K562 (cell line): Measurements from ENCODE around the gene USP32. TPM values are rescaled to one million over a fixed set of nuclear protein-coding genes. Genes with fewer than 3 reads are reported as not detected.

Source experiments
- ATAC-seq: fragments of 200-7000 bp; cut with Tn5 transposase; 3 replicates; pipeline ENCODE4 v1.9.1; 2020; ENCODE audit warnings: moderate library complexity
- BruUV-seq: library from RNA; stranded (reverse); fragments of 400-500 nt; replicated peaks from 2 replicates; lab custom pipeline; 2021; lab: Mats Ljungman, UMichigan
- CTCF ChIA-PET: fragments of 300-600 bp; formaldehyde crosslinking; extraction: SDS; loops from one replicate; lab custom pipeline; 2021; ENCODE audit warnings: low intra/inter-chr PET ratio; lab: Yijun Ruan, JAX
- POLR2A ChIA-PET: fragments of 300-600, 350-650 bp; sonication (Branson Sonifier 250); formaldehyde crosslinking; extraction: SDS; loops from one replicate; lab custom pipeline; 2021; ENCODE audit warnings: antibody characterized with exemption, inconsistent platforms; lab: Yijun Ruan, JAX
- DNase-seq, 4 experiments: peaks; one replicate each; pipeline versions ENCODE4 v3.0.0 to v3.0.0-alpha.2; 2011 to 2018; ENCODE audit warnings: low spot score in 3 of 4, mixed read lengths in 3 of 4; ENCODE audit errors: extremely low read depth in 1 of 4
- FAIRE-seq: peaks from 2 replicates; lab custom pipeline; 2011; peaks lifted over from hg19 to GRCh38; lab: Jason Lieb, UNC
- H2AFZ ChIP-seq: 2 replicates; pipeline ENCODE4 v1.6.0; 2011; ENCODE audit warnings: low read depth, low read length, control low read depth, inconsistent platforms
- H3K27ac ChIP-seq: fragments of 200-600 bp; 3 replicates; pipeline ENCODE4 v1.8.0; 2011; ENCODE audit warnings: low read depth, mild to moderate bottlenecking, control low read depth, inconsistent platforms, low read length, moderate library complexity, mixed read lengths; ENCODE audit errors: extremely low read depth
- H3K27me3 ChIP-seq, 2 experiments: fragments of 300-600 bp in 1 of 2; 2 replicates in 1 of 2; 3 replicates in 1 of 2; pipeline versions ENCODE4 v1.6.0 to v1.8.0; 2011; ENCODE audit warnings: inconsistent platforms in 2 of 2, low read length in 2 of 2, mild to moderate bottlenecking in 1 of 2, mixed read lengths in 1 of 2, moderate library complexity in 1 of 2; ENCODE audit not compliant: control insufficient read depth in 2 of 2, insufficient read depth in 2 of 2
- H3K36me3 ChIP-seq: fragments of 300-600 bp; 3 replicates; pipeline ENCODE4 v1.8.0; 2011; ENCODE audit warnings: mild to moderate bottlenecking, low read length, inconsistent platforms; ENCODE audit not compliant: control insufficient read depth, insufficient read depth
- H3K4me1 ChIP-seq, 2 experiments: fragments of 200-600 bp in 1 of 2; replicated peaks in 1 of 2; 2 replicates in 1 of 2; 3 replicates in 1 of 2; pipeline versions ENCODE4 v1.5.1 to v1.8.0; 2011; ENCODE audit warnings: inconsistent platforms in 2 of 2, low read length in 2 of 2, mild to moderate bottlenecking in 1 of 2, mixed read lengths in 1 of 2, moderate library complexity in 1 of 2; ENCODE audit not compliant: control insufficient read depth in 2 of 2, insufficient read depth in 2 of 2
- H3K4me2 ChIP-seq: 2 replicates; pipeline ENCODE4 v1.6.1; 2011; ENCODE audit warnings: low read length, control low read depth, inconsistent platforms, mixed read lengths; ENCODE audit not compliant: insufficient read depth
- H3K4me3 ChIP-seq: fragments of 200-600 bp; sonication (generic), shearing (Covaris generic); 2 replicates; pipeline ENCODE4 v1.5.1; 2016; ENCODE audit warnings: control low read depth, inconsistent platforms
- H3K79me2 ChIP-seq: fragments of 200-600 bp; 3 replicates; pipeline ENCODE4 v1.8.0; 2011; ENCODE audit warnings: low read length, inconsistent platforms; ENCODE audit not compliant: control insufficient read depth, insufficient read depth
- H3K9ac ChIP-seq, 2 experiments: 2 replicates each; pipeline versions ENCODE4 v1.6.0 to v1.6.1; 2011; ENCODE audit warnings: low read depth in 2 of 2, low read length in 2 of 2, control low read depth in 1 of 2, inconsistent platforms in 1 of 2, mild to moderate bottlenecking in 1 of 2, mixed read lengths in 1 of 2; ENCODE audit not compliant: insufficient read depth in 1 of 2
- H3K9me1 ChIP-seq: one replicate; pipeline ENCODE4 v1.6.0; 2011; ENCODE audit warnings: inconsistent platforms, mild to moderate bottlenecking, low read length, moderate library complexity; ENCODE audit not compliant: control insufficient read depth, insufficient read depth
- H3K9me3 ChIP-seq: replicated peaks from 2 replicates; pipeline ENCODE4 v1.5.1; 2011; ENCODE audit warnings: low read depth, low read length, inconsistent platforms; ENCODE audit not compliant: control insufficient read depth, insufficient read depth
- H4K20me1 ChIP-seq: replicated peaks from 2 replicates; pipeline ENCODE4 v1.6.1; 2011; ENCODE audit warnings: low read length, inconsistent platforms, mixed read lengths; ENCODE audit not compliant: control insufficient read depth, insufficient read depth
- BRCA1 ChIP-seq, 2 experiments: fragments of 450-650 bp in 1 of 2; sonication (generic) in 1 of 2; formaldehyde crosslinking in 1 of 2; IDR thresholded peaks; 2 replicates each; pipeline versions ENCODE4 v1.5.0 to v1.6.1; 2017 to 2020; ENCODE audit warnings: mild to moderate bottlenecking in 1 of 2, missing genetic modification reagents in 1 of 2
- RAD21 ChIP-seq, 2 experiments: fragments of 250-450 bp in 1 of 2; fragments of 450-650 bp in 1 of 2; sonication (Bioruptor Pico) in 1 of 2; formaldehyde crosslinking in 1 of 2; IDR thresholded peaks in 1 of 2; conservative IDR thresholded peaks in 1 of 2; 2 replicates each; pipeline versions ENCODE4 v1.4.0 to v1.8.0; 2020 to 2022; ENCODE audit warnings: mild to moderate bottlenecking in 2 of 2, moderate library complexity in 1 of 2
- SMC3 ChIP-seq: conservative IDR thresholded peaks from 2 replicates; pipeline ENCODE4 v1.6.1; 2011; ENCODE audit warnings: low read depth, low read length, improper control_type of control experiment; ENCODE audit not compliant: insufficient read depth
- WGBS: fragments of 100-300 bp; shearing (Covaris generic); methylation state at CpG from one replicate; pipeline ENCODE4 v1.1.6; 2016; ENCODE audit warnings: low coverage, mixed read lengths; ENCODE audit not compliant: insufficient coverage; ENCODE audit errors: missing lambda C conversion rate; 5-methylcytosine and 5-hydroxymethylcytosine counted together
- in situ Hi-C: fragments of 300-500 bp; cut with MboI; formaldehyde crosslinking; loops from 4 replicates; pipeline ENCODE4 v1.15.0; 2018; ENCODE audit warnings: inconsistent platforms, mixed read lengths
- intact Hi-C: fragments of 100-400 bp; cut with micrococcal nuclease; formaldehyde crosslinking; loops from 2 replicates; pipeline ENCODE4 v1.14.2; 2022
- polyA plus RNA-seq, 8 experiments: library from polyadenylated mRNA; depleted of rRNA in 4 of 8; stranded (reverse) in 5 of 8; unstranded in 3 of 8; fragments of >200 nt; fragmentation: Nextera tagmentation in 2 of 8; fragmentation: Illumina TruSeq in 1 of 8; extraction: Ambion mirVana in 2 of 8; extraction: Trizol in 1 of 8; gene quantifications; 2 replicates each; pipeline versions ENCODE4 v1.2.1 to v1.2.3, GENCODE V29; 2011 to 2014; ENCODE audit warnings: inconsistent platforms in 1 of 8, missing spikeins in 1 of 8
- total RNA-seq, 7 experiments: library from RNA; depleted of rRNA in 6 of 7; stranded (reverse); fragments of >200 nt in 6 of 7; fragmentation: Illumina TruSeq in 2 of 7; extraction: Trizol in 2 of 7; gene quantifications; 2 replicates each; pipeline versions ENCODE4 v1.2.1 to v1.2.3, GENCODE V29; 2011 to 2021; ENCODE audit warnings: low replicate concordance in 1 of 7
- TF ChIP-seq, protein P1 (sequence below): fragments of 450-650 bp; formaldehyde crosslinking; IDR thresholded peaks from 2 replicates; pipeline ENCODE4 v1.4.0; 2022; ENCODE audit warnings: missing genetic modification characterization
- TF ChIP-seq, protein P2 (sequence below), 2 experiments: fragments of 450-650 bp; IDR thresholded peaks; 2 replicates each; pipeline ENCODE4 v1.6.1; 2018; ENCODE audit warnings: mild to moderate bottlenecking in 2 of 2, low read depth in 1 of 2; ENCODE audit not compliant: partially characterized antibody in 2 of 2
- TF ChIP-seq, protein P3 (sequence below): fragments of 250-450 bp; sonication (Bioruptor Pico); IDR thresholded peaks from 2 replicates; pipeline ENCODE4 v1.5.1; 2021; ENCODE audit warnings: mild to moderate bottlenecking
- TF ChIP-seq, protein P4 (sequence below), 3 experiments: fragments of 200-800 bp in 1 of 3; fragments of 250-450 bp in 1 of 3; fragments of 450-650 bp in 1 of 3; sonication (Bioruptor Pico) in 1 of 3; sonication (Bioruptor generic) in 1 of 3; formaldehyde crosslinking in 1 of 3; IDR thresholded peaks; 2 replicates each; pipeline versions ENCODE4 v1.6.1 to v1.8.0; 2016 to 2022; ENCODE audit warnings: mild to moderate bottlenecking in 2 of 3, missing genetic modification characterization in 2 of 3, missing compliant biosample characterization in 1 of 3, moderate library complexity in 1 of 3

The USP32 gene
- total and polyA plus RNA-seq, 9 of the 15 experiments (the other 6 are each of a cell fraction or from before 2014, with no cell fraction given) = 18.0 to 69.3 (median 47.1) TPM

DNA sequence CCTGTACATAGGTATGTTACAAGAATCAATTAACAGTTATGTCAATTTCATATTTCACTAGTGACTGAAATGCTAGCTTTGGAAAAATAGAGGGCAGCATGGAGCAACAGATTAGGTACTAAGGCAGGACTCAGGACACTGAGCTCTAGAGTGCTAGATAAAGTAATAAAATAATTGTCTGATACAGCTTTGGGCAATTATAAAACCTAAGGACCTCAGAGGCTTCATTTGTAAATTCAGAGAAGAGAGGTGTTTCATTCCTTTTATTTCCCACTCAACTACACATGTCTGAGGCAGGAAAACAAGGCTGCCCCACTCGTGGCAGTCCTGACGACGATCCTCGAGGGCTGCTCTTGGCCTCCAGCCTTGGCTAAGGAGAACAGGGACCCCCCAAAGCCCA lies 160.7 kb downstream of the USP32 start:
- Histone ChIP-seq H4K20me1 (no peaks in the 10 kb centered on the region), H3K4me2 (no peak overlapping the region), H3K9me3 (no peaks in the 10 kb centered on the region; the same call in none of the 2 replicates), H3K79me2 (no peaks in the 10 kb centered on the region), H3K27ac (no peak overlapping the region), H2AFZ (no peak overlapping the region), H3K9ac (no peak overlapping the region), H3K9me1 (no peaks in the 10 kb centered on the region), H3K36me3 (peaks cover 38% of the 10 kb centered on the region), H3K4me1 (no peaks in the 10 kb centered on the region; a peak in 1 of 5 replicates), H3K4me3 (no peak overlapping the region), H3K27me3 (no peaks in the 10 kb centered on the region)
- in situ Hi-C loops = no loop called here
- CTCF ChIA-PET = interaction anchor here (1.0 to 1.4 kb wide), 3 partner anchors 205 to 410 kb away, joined by 3 to 7 read pairs (median 3); no protein-coding TSS in a partner anchor
- intact Hi-C loops = loop anchor here (2.0 kb wide), 1 partner anchor 206 kb away; no protein-coding TSS in a partner anchor
- no TSS peak for BruUV-seq
- WGBS = 92% methylated on average over 4 of the region's 4 CpGs
- FAIRE-seq (no peak), ATAC-seq (peak; percentile 77), DNase-seq (peak in 2 of 4 experiments; percentile 11 to 22)
- POLR2A ChIA-PET = interaction anchor here (0.7 to 1.4 kb wide), 3 partner anchors 15 to 339 kb away, joined by 3 to 7 read pairs (median 3); no protein-coding TSS in a partner anchor
- TF ChIP-seq SMC3 (peak; percentile 22; the same call in 1 of the 2 replicates), RAD21 (CRISPR knock-in tag; conservative IDR thresholded peaks at IDR 0.05 in 1 of 2, IDR thresholded peaks at IDR 0.05 in 1 of 2) (peak; percentile 19 to 61; a peak in 3 of 4 replicates), BRCA1 (IDR thresholded peaks at IDR 0.05) (no peak), BRCA1 (CRISPR knock-in tag; IDR thresholded peaks at IDR 0.05) (no peak)
- TF ChIP-seq, protein P1, sequence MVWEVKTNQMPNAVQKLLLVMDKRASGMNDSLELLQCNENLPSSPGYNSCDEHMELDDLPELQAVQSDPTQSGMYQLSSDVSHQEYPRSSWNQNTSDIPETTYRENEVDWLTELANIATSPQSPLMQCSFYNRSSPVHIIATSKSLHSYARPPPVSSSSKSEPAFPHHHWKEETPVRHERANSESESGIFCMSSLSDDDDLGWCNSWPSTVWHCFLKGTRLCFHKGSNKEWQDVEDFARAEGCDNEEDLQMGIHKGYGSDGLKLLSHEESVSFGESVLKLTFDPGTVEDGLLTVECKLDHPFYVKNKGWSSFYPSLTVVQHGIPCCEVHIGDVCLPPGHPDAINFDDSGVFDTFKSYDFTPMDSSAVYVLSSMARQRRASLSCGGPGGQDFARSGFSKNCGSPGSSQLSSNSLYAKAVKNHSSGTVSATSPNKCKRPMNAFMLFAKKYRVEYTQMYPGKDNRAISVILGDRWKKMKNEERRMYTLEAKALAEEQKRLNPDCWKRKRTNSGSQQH (CRISPR knock-in tag) = no peak
- TF ChIP-seq, protein P2, sequence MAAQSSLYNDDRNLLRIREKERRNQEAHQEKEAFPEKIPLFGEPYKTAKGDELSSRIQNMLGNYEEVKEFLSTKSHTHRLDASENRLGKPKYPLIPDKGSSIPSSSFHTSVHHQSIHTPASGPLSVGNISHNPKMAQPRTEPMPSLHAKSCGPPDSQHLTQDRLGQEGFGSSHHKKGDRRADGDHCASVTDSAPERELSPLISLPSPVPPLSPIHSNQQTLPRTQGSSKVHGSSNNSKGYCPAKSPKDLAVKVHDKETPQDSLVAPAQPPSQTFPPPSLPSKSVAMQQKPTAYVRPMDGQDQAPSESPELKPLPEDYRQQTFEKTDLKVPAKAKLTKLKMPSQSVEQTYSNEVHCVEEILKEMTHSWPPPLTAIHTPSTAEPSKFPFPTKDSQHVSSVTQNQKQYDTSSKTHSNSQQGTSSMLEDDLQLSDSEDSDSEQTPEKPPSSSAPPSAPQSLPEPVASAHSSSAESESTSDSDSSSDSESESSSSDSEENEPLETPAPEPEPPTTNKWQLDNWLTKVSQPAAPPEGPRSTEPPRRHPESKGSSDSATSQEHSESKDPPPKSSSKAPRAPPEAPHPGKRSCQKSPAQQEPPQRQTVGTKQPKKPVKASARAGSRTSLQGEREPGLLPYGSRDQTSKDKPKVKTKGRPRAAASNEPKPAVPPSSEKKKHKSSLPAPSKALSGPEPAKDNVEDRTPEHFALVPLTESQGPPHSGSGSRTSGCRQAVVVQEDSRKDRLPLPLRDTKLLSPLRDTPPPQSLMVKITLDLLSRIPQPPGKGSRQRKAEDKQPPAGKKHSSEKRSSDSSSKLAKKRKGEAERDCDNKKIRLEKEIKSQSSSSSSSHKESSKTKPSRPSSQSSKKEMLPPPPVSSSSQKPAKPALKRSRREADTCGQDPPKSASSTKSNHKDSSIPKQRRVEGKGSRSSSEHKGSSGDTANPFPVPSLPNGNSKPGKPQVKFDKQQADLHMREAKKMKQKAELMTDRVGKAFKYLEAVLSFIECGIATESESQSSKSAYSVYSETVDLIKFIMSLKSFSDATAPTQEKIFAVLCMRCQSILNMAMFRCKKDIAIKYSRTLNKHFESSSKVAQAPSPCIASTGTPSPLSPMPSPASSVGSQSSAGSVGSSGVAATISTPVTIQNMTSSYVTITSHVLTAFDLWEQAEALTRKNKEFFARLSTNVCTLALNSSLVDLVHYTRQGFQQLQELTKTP (IDR thresholded peaks at IDR 0.05; ENCODE audit: low read depth in 1 of 2, partially characterized antibody in 2 of 2) = no peak
- TF ChIP-seq, protein P3, sequence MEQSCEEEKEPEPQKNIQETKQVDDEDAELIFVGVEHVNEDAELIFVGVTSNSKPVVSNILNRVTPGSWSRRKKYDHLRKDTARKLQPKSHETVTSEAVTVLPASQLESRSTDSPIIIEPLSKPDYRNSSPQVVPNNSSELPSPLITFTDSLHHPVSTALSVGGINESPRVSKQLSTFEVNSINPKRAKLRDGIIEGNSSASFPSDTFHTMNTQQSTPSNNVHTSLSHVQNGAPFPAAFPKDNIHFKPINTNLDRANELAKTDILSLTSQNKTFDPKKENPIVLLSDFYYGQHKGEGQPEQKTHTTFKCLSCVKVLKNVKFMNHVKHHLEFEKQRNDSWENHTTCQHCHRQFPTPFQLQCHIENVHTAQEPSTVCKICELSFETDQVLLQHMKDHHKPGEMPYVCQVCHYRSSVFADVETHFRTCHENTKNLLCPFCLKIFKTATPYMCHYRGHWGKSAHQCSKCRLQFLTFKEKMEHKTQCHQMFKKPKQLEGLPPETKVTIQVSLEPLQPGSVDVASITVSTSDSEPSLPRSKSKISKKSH = no peak
- TF ChIP-seq, protein P4, sequence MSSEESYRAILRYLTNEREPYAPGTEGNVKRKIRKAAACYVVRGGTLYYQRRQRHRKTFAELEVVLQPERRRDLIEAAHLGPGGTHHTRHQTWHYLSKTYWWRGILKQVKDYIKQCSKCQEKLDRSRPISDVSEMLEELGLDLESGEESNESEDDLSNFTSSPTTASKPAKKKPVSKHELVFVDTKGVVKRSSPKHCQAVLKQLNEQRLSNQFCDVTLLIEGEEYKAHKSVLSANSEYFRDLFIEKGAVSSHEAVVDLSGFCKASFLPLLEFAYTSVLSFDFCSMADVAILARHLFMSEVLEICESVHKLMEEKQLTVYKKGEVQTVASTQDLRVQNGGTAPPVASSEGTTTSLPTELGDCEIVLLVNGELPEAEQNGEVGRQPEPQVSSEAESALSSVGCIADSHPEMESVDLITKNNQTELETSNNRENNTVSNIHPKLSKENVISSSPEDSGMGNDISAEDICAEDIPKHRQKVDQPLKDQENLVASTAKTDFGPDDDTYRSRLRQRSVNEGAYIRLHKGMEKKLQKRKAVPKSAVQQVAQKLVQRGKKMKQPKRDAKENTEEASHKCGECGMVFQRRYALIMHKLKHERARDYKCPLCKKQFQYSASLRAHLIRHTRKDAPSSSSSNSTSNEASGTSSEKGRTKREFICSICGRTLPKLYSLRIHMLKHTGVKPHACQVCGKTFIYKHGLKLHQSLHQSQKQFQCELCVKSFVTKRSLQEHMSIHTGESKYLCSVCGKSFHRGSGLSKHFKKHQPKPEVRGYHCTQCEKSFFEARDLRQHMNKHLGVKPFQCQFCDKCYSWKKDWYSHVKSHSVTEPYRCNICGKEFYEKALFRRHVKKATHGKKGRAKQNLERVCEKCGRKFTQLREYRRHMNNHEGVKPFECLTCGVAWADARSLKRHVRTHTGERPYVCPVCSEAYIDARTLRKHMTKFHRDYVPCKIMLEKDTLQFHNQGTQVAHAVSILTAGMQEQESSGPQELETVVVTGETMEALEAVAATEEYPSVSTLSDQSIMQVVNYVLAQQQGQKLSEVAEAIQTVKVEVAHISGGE (CRISPR knock-in tag; IDR thresholded peaks at IDR 0.05) = peak in 1 of 3 experiments; percentile 59; a peak in 2 of 6 replicates
